HepG2 (cell line): Measurements from ENCODE around the gene RABGEF1. TPM values are rescaled to one million over a fixed set of nuclear protein-coding genes. Genes with fewer than 3 reads are reported as not detected.

Source experiments
- AGO2 ChIP-seq: fragments of 200-400 bp; formaldehyde crosslinking; optimal IDR thresholded peaks from 2 replicates; pipeline ENCODE3; 2017; ENCODE audit warnings: mild to moderate bottlenecking, low read depth, low read length, moderate library complexity
- ARNT2 ChIP-seq: sonication (generic); formaldehyde crosslinking; IDR thresholded peaks from 2 replicates; pipeline ENCODE4 v1.8.0; 2022; ENCODE audit warnings: mild to moderate bottlenecking, low read depth, missing genetic modification reagents, moderate library complexity
- CENPT ChIP-seq: sonication (generic); formaldehyde crosslinking; IDR thresholded peaks from 2 replicates; pipeline ENCODE4 v1.8.0; 2022; ENCODE audit warnings: low read depth, mild to moderate bottlenecking, moderate library complexity, missing genetic modification reagents
- CREM ChIP-seq, 2 experiments: sonication (generic) in 1 of 2; formaldehyde crosslinking in 1 of 2; IDR thresholded peaks; 2 replicates each; pipeline versions ENCODE4 v1.4.0 to v1.6.1; 2016 to 2020; ENCODE audit warnings: antibody characterized with exemption in 1 of 2, mild to moderate bottlenecking in 1 of 2, missing genetic modification reagents in 1 of 2
- HMG20A ChIP-seq: IDR thresholded peaks from 2 replicates; pipeline ENCODE4 v1.6.1; 2016; ENCODE audit warnings: borderline replicate concordance
- HNRNPH1 ChIP-seq: fragments of 200-400 bp; formaldehyde crosslinking; optimal IDR thresholded peaks from 2 replicates; pipeline ENCODE3; 2017; ENCODE audit warnings: mild to moderate bottlenecking, low read depth, low read length
- KAT2B ChIP-seq: fragments of 150-350 bp; IDR thresholded peaks from 2 replicates; pipeline ENCODE4 v1.6.1; 2014; ENCODE audit warnings: low read depth, low read length, borderline replicate concordance
- LCORL ChIP-seq, 2 experiments: fragments of 450-650 bp in 1 of 2; sonication (generic) in 1 of 2; formaldehyde crosslinking in 1 of 2; IDR thresholded peaks; 2 replicates each; pipeline versions ENCODE4 v1.5.0 to v1.6.1; 2017 to 2020; ENCODE audit warnings: antibody characterized with exemption in 1 of 2, missing genetic modification reagents in 1 of 2
- MZF1 ChIP-seq: sonication (generic); formaldehyde crosslinking; IDR thresholded peaks from 2 replicates; pipeline ENCODE4 v1.8.1; 2023; ENCODE audit warnings: mild to moderate bottlenecking, missing genetic modification reagents, borderline replicate concordance
- ONECUT2 ChIP-seq: sonication (generic); formaldehyde crosslinking; IDR thresholded peaks from 2 replicates; pipeline ENCODE4 v1.4.0; 2020; ENCODE audit warnings: missing genetic modification reagents
- PHF21A ChIP-seq: sonication (generic); formaldehyde crosslinking; IDR thresholded peaks from 2 replicates; pipeline ENCODE4 v1.5.0; 2020; ENCODE audit warnings: mild to moderate bottlenecking, missing genetic modification reagents
- SIN3A ChIP-seq: IDR thresholded peaks from 2 replicates; pipeline ENCODE4 v1.6.1; 2011; ENCODE audit warnings: low read depth, mild to moderate bottlenecking, control low read depth, low read length, borderline replicate concordance
- SNAPC2 ChIP-seq: sonication (generic); formaldehyde crosslinking; IDR thresholded peaks from 2 replicates; pipeline ENCODE4 v1.8.1; 2022; ENCODE audit warnings: mild to moderate bottlenecking, missing genetic modification reagents
- ZBTB3 ChIP-seq: sonication (generic); formaldehyde crosslinking; IDR thresholded peaks from 2 replicates; pipeline ENCODE4 v1.4.0; 2020; ENCODE audit warnings: low read depth, mild to moderate bottlenecking, moderate library complexity, missing genetic modification reagents, borderline replicate concordance
- ZFP1 ChIP-seq: IDR thresholded peaks from 2 replicates; pipeline ENCODE4 v1.6.1; 2016
- ZNF12 ChIP-seq: sonication (generic); formaldehyde crosslinking; IDR thresholded peaks from 2 replicates; pipeline ENCODE4 v1.5.0; 2020; ENCODE audit warnings: missing genetic modification reagents
- ZNF547 ChIP-seq: sonication (generic); formaldehyde crosslinking; IDR thresholded peaks from 2 replicates; pipeline ENCODE4 v1.5.1; 2020; ENCODE audit warnings: mild to moderate bottlenecking, missing genetic modification reagents
- ZNF7 ChIP-seq: IDR thresholded peaks from 2 replicates; pipeline ENCODE4 v1.6.1; 2016; ENCODE audit warnings: missing biosample characterization, missing genetic modification reagents
- polyA plus RNA-seq, 8 experiments: library from polyadenylated mRNA; depleted of rRNA in 3 of 8; stranded (reverse) in 7 of 8; unstranded in 1 of 8; fragments of >200 nt; fragmentation: Illumina TruSeq in 4 of 8; extraction: Trizol in 4 of 8; gene quantifications; 2 replicates each; pipeline versions ENCODE4 v1.2.1 to v1.2.3, GENCODE V29; 2011 to 2016; ENCODE audit warnings: low read depth in 4 of 8, missing spikeins in 1 of 8, mixed read lengths in 1 of 8; ENCODE audit not compliant: insufficient read depth in 1 of 8
- total RNA-seq, 5 experiments: library from RNA; depleted of rRNA; stranded (reverse); fragments of >200 nt; fragmentation: Illumina TruSeq; extraction: Trizol; gene quantifications; 2 replicates each; pipeline ENCODE4 v1.2.3, GENCODE V29; 2016; ENCODE audit warnings: low read depth in 1 of 5
- TF ChIP-seq, protein P1 (sequence below): sonication (generic); formaldehyde crosslinking; IDR thresholded peaks from 2 replicates; pipeline ENCODE4 v1.5.1; 2020; ENCODE audit warnings: missing genetic modification reagents, mild to moderate bottlenecking, borderline replicate concordance
- TF ChIP-seq, protein P2 (sequence below): fragments of 450-650 bp; IDR thresholded peaks from 2 replicates; pipeline ENCODE4 v1.6.1; 2017
- TF ChIP-seq, protein P3 (sequence below): sonication (generic); formaldehyde crosslinking; IDR thresholded peaks from 2 replicates; pipeline ENCODE4 v1.5.0; 2020; ENCODE audit warnings: mild to moderate bottlenecking, missing genetic modification reagents
- TF ChIP-seq, protein P4 (sequence below): sonication (generic); formaldehyde crosslinking; conservative IDR thresholded peaks from 2 replicates; pipeline ENCODE4 v1.8.0; 2022; ENCODE audit warnings: missing genetic modification reagents

Gene RABGEF1
- total and polyA plus RNA-seq, 2 of the 13 experiments (the other 11 are each of a cell fraction or from before 2014, with no cell fraction given): 22.7 to 35.3 TPM

DNA sequence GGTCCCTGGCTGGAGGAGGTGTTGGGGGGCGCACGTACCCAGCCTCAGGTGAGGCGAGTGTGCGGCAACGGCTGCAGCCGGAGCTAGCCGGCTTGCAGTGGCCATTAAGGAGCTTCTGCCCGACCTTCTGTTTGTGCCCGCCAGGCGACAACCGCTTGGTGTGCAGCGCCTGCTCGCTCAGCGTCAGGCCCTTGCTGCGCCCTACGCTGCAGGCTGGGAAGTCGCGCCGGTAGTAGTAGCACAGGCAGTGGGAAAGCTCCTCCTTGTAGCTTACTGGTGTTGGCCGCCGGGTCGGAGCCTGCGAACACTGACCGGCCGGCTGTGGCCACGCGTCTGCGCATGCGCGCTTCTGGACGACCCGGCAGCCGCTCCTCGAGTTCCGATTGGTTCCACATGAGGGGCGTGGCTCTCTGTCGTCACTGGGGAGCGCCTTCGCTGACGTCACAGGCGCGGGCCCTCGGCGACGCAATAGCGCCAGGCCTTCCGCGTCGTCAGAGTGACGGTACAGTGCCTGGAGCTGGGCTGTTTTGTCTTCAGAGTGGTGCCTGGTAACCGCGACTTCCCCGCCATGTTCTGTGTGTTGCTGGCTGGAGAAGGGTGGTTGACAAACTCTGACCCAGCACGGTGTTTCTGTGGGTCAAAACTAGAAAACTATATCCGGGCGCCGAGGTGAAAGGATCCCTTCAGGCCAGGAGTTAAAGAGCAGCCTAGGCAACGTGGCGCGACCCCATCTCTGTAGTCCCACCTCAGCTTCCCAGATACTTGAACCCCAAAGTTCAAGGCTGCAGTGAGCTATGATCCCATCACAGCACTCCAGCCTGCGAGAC, 104.2 kb downstream of the RABGEF1 start (continued):
- TF ChIP-seq LCORL (IDR thresholded peaks at IDR 0.05) (no peak), LCORL (CRISPR knock-in tag; IDR thresholded peaks at IDR 0.05) (peak; percentile 79), ONECUT2 (no peak), HNRNPH1 (no peak), AGO2 (no peak), ZBTB3 (CRISPR knock-in tag) (no peak), ZNF7 (CRISPR knock-in tag) (no peak), SIN3A (peak; percentile 85; the same call in 1 of the 2 replicates), MZF1 (CRISPR knock-in tag) (no peak), KAT2B (no peak), ZNF12 (no peak), CENPT (no peak), PHF21A (CRISPR knock-in tag) (no peak), CREM (IDR thresholded peaks at IDR 0.05) (peak; percentile 99), CREM (CRISPR knock-in tag; IDR thresholded peaks at IDR 0.05) (peak; percentile 97), SNAPC2 (CRISPR knock-in tag) (no peak), HMG20A (no peak), ZFP1 (CRISPR knock-in tag) (peak; percentile 43), ARNT2 (CRISPR knock-in tag) (peak; percentile 91), ZNF547 (CRISPR knock-in tag) (peak; percentile 63)
- TF ChIP-seq, protein P1, sequence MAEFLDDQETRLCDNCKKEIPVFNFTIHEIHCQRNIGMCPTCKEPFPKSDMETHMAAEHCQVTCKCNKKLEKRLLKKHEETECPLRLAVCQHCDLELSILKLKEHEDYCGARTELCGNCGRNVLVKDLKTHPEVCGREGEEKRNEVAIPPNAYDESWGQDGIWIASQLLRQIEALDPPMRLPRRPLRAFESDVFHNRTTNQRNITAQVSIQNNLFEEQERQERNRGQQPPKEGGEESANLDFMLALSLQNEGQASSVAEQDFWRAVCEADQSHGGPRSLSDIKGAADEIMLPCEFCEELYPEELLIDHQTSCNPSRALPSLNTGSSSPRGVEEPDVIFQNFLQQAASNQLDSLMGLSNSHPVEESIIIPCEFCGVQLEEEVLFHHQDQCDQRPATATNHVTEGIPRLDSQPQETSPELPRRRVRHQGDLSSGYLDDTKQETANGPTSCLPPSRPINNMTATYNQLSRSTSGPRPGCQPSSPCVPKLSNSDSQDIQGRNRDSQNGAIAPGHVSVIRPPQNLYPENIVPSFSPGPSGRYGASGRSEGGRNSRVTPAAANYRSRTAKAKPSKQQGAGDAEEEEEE (CRISPR knock-in tag): no peak
- TF ChIP-seq, protein P2, sequence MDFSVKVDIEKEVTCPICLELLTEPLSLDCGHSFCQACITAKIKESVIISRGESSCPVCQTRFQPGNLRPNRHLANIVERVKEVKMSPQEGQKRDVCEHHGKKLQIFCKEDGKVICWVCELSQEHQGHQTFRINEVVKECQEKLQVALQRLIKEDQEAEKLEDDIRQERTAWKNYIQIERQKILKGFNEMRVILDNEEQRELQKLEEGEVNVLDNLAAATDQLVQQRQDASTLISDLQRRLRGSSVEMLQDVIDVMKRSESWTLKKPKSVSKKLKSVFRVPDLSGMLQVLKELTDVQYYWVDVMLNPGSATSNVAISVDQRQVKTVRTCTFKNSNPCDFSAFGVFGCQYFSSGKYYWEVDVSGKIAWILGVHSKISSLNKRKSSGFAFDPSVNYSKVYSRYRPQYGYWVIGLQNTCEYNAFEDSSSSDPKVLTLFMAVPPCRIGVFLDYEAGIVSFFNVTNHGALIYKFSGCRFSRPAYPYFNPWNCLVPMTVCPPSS: no peak
- TF ChIP-seq, protein P3, sequence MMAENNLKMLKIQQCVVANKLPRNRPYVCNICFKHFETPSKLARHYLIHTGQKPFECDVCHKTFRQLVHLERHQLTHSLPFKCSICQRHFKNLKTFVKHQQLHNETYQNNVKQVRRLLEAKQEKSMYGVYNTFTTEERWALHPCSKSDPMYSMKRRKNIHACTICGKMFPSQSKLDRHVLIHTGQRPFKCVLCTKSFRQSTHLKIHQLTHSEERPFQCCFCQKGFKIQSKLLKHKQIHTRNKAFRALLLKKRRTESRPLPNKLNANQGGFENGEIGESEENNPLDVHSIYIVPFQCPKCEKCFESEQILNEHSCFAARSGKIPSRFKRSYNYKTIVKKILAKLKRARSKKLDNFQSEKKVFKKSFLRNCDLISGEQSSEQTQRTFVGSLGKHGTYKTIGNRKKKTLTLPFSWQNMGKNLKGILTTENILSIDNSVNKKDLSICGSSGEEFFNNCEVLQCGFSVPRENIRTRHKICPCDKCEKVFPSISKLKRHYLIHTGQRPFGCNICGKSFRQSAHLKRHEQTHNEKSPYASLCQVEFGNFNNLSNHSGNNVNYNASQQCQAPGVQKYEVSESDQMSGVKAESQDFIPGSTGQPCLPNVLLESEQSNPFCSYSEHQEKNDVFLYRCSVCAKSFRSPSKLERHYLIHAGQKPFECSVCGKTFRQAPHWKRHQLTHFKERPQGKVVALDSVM (CRISPR knock-in tag): no peak; the same call in 1 of the 2 replicates
- TF ChIP-seq, protein P4, sequence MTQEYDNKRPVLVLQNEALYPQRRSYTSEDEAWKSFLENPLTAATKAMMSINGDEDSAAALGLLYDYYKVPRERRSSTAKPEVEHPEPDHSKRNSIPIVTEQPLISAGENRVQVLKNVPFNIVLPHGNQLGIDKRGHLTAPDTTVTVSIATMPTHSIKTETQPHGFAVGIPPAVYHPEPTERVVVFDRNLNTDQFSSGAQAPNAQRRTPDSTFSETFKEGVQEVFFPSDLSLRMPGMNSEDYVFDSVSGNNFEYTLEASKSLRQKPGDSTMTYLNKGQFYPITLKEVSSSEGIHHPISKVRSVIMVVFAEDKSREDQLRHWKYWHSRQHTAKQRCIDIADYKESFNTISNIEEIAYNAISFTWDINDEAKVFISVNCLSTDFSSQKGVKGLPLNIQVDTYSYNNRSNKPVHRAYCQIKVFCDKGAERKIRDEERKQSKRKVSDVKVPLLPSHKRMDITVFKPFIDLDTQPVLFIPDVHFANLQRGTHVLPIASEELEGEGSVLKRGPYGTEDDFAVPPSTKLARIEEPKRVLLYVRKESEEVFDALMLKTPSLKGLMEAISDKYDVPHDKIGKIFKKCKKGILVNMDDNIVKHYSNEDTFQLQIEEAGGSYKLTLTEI (CRISPR knock-in tag): no peak
